Endodermal cell (in vitro differentiated cells): ENCODE measurements around the gene AWAT2. TPM values are rescaled to one million over a fixed set of nuclear protein-coding genes. Genes with fewer than 3 reads are reported as not detected.

Source experiments
- DNase-seq: peaks from one replicate; pipeline ENCODE4 v3.0.0-alpha.2; 2017
- H3K27ac ChIP-seq: 2 replicates; pipeline ENCODE4 v1.5.1; 2013; ENCODE audit warnings: mild to moderate bottlenecking, low read depth, low read length, moderate library complexity
- H3K27me3 ChIP-seq: 2 replicates; pipeline ENCODE4 v1.6.1; 2013; ENCODE audit warnings: mild to moderate bottlenecking, low read length, moderate library complexity; ENCODE audit not compliant: insufficient read depth, control insufficient read depth, poor library complexity, severe bottlenecking
- H3K36me3 ChIP-seq: 2 replicates; pipeline ENCODE4 v1.7.0; 2013; ENCODE audit warnings: mild to moderate bottlenecking, low read length, moderate library complexity; ENCODE audit not compliant: control insufficient read depth, insufficient read depth
- H3K4me1 ChIP-seq: one replicate; pipeline ENCODE4 v1.7.0; 2013; ENCODE audit warnings: low read length; ENCODE audit not compliant: control insufficient read depth, insufficient read depth
- H3K4me3 ChIP-seq: 2 replicates; pipeline ENCODE4 v1.5.1; 2013; ENCODE audit warnings: mild to moderate bottlenecking, low read length, moderate library complexity
- H3K9ac ChIP-seq: 2 replicates; pipeline ENCODE4 v1.6.1; 2013; ENCODE audit warnings: mild to moderate bottlenecking, low read length, moderate library complexity; ENCODE audit not compliant: poor library complexity, severe bottlenecking; ENCODE audit errors: extremely low read depth
- H3K9me3 ChIP-seq: 2 replicates; pipeline ENCODE4 v1.6.1; 2013; ENCODE audit warnings: mild to moderate bottlenecking, low read length, moderate library complexity; ENCODE audit not compliant: control insufficient read depth
- H3K27ac Mint-ChIP-seq: 2 replicates; pipeline ENCODE4 v1.8.0; 2020; ENCODE audit warnings: mixed read lengths
- H3K27me3 Mint-ChIP-seq: 2 replicates; pipeline ENCODE4 v1.8.0; 2021; ENCODE audit warnings: mild to moderate bottlenecking, mixed read lengths; ENCODE audit not compliant: insufficient read depth
- H3K36me3 Mint-ChIP-seq: 2 replicates; pipeline ENCODE4 v1.8.0; 2020; ENCODE audit warnings: low read depth, mixed read lengths
- H3K4me1 Mint-ChIP-seq: 2 replicates; pipeline ENCODE4 v1.8.0; 2020; ENCODE audit warnings: mixed read lengths
- H3K4me3 Mint-ChIP-seq: 2 replicates; pipeline ENCODE4 v1.8.0; 2020; ENCODE audit warnings: mild to moderate bottlenecking, moderate library complexity, mixed read lengths
- H3K9me3 Mint-ChIP-seq: 2 replicates; pipeline ENCODE4 v1.8.0; 2020; ENCODE audit warnings: mild to moderate bottlenecking, mixed read lengths
- CTCF ChIP-seq: fragments of 200-600 bp; sonication (generic); conservative IDR thresholded peaks from 2 replicates; pipeline ENCODE4 v1.5.0; 2021; ENCODE audit warnings: antibody characterized with exemption, mild to moderate bottlenecking
- WGBS, 2 experiments: methylation state at CpG; one replicate each; pipeline versions ENCODE4 v1.1.5 to v1.1.7; 2013; ENCODE audit warnings: missing lambda C conversion rate in 2 of 2, mixed read lengths in 1 of 2; ENCODE audit not compliant: insufficient coverage in 1 of 2, insufficient read length in 1 of 2; 5-methylcytosine and 5-hydroxymethylcytosine counted together
- total RNA-seq, 2 donors: library from RNA; stranded (reverse); fragmentation: NEBNext Ultra II Directional in 1 of 2; extraction: Animal tissue kit (Norgen Biotek cat#: 25700) in 1 of 2; gene quantifications; 2 replicates in 1 of 2; 3 replicates in 1 of 2; pipeline ENCODE4 v1.2.1, GENCODE V29; 2021

Gene AWAT2
- total RNA-seq, 2 donors from 2014 or later = not detected

GRCh38 chrX:70084592-70085240 is 35.0 kb upstream of the AWAT2 start:
- Histone ChIP-seq H3K9me3 (no peaks in the 10 kb centered on the region), H3K9ac (no peak overlapping the region), H3K27ac (no peak overlapping the region), H3K4me3 (no peak overlapping the region), H3K4me1 (no peaks in the 10 kb centered on the region), H3K27me3 (no peaks in the 10 kb centered on the region), H3K36me3 (no peaks in the 10 kb centered on the region)
- no peak overlapping the region for H3K4me3 Mint-ChIP-seq
- TF ChIP-seq CTCF = no peak
- DNase-seq = no peak
- no peak overlapping the region for H3K27ac Mint-ChIP-seq
- H3K27me3 Mint-ChIP-seq = no peaks in the 10 kb centered on the region
- 86 to 100% methylated on average over 1 to 5 of the region's 5 CpGs for WGBS, 2 experiments
- peaks cover 61% of the 10 kb centered on the region for H3K9me3 Mint-ChIP-seq
- no peaks in the 10 kb centered on the region for H3K4me1 Mint-ChIP-seq
- H3K36me3 Mint-ChIP-seq = no peaks in the 10 kb centered on the region

GRCh38 chrX:70082723-70083122 is 33.0 kb upstream of the AWAT2 start:
- Histone ChIP-seq H3K9ac (no peak overlapping the region), H3K4me1 (no peaks in the 10 kb centered on the region), H3K27ac (no peak overlapping the region), H3K4me3 (no peak overlapping the region), H3K27me3 (no peaks in the 10 kb centered on the region), H3K9me3 (peaks cover under 1% of the 10 kb centered on the region), H3K36me3 (no peaks in the 10 kb centered on the region)
- H3K4me1 Mint-ChIP-seq = no peaks in the 10 kb centered on the region
- DNase-seq = no peak
- H3K9me3 Mint-ChIP-seq = peaks cover 66% of the 10 kb centered on the region
- H3K4me3 Mint-ChIP-seq = no peak overlapping the region
- no peaks in the 10 kb centered on the region for H3K36me3 Mint-ChIP-seq
- TF ChIP-seq CTCF = no peak
- H3K27ac Mint-ChIP-seq = no peak overlapping the region
- H3K27me3 Mint-ChIP-seq = no peaks in the 10 kb centered on the region
- 95 to 97% methylated on average over 3 to 4 of the region's 4 CpGs for WGBS, 2 experiments

GRCh38 chrX:70079870-70080269 is 30.1 kb upstream of the AWAT2 start:
- TF ChIP-seq CTCF = no peak
- peaks cover 3% of the 10 kb centered on the region for H3K4me1 Mint-ChIP-seq
- Histone ChIP-seq H3K9ac (no peak overlapping the region), H3K9me3 (peaks cover 3% of the 10 kb centered on the region), H3K36me3 (no peaks in the 10 kb centered on the region), H3K27ac (no peak overlapping the region), H3K4me3 (no peak overlapping the region), H3K27me3 (no peaks in the 10 kb centered on the region), H3K4me1 (no peaks in the 10 kb centered on the region)
- no peaks in the 10 kb centered on the region for H3K36me3 Mint-ChIP-seq
- no peak overlapping the region for H3K27ac Mint-ChIP-seq
- no peak overlapping the region for H3K4me3 Mint-ChIP-seq
- H3K27me3 Mint-ChIP-seq = no peaks in the 10 kb centered on the region
- WGBS, 2 experiments = 80 to 83% methylated on average over 1 to 3 of the region's 3 CpGs
- H3K9me3 Mint-ChIP-seq = peaks cover 74% of the 10 kb centered on the region
- no peak for DNase-seq
